Measurements from ENCODE around the gene SUPV3L1. TPM values are rescaled to one million over a fixed set of nuclear protein-coding genes. Genes with fewer than 3 reads are reported as not detected.

Gene SUPV3L1
- total and polyA plus RNA-seq, 2 of the 8 experiments (the other 6 are each of a cell fraction or from before 2014, with no cell fraction given): 34.6 to 45.6 TPM

GRCh38 chr10:69180525-69181204 is 631 bp downstream of the SUPV3L1 start:
- Histone ChIP-seq H2BK120ac (replicated peaks; ENCODE audit: low read depth, low read length) (no peak overlapping the region), H3K4me1 (replicated peaks in 1 of 4; ENCODE audit: control insufficient read depth in 3 of 4, insufficient read depth in 4 of 4, low read length in 3 of 4) (peaks cover 0 to 10% (median 2%) of the 10 kb centered on the region in 4 experiments; a peak in 5 of 7 replicates), H2AK5ac (ENCODE audit: low read depth, low read length) (no peak overlapping the region; the same call in none of the 2 replicates), H3K4me3 (ENCODE audit: extremely low read depth in 1 of 4, insufficient read depth in 2 of 4, low read depth in 3 of 4, low read length in 4 of 4) (peak overlapping the region; percentile 88 to 99 (median 95)), H3K18ac (ENCODE audit: extremely low read depth, low read length) (no peak overlapping the region), H2BK12ac (ENCODE audit: low read depth, low read length) (no peak overlapping the region), H4K5ac (ENCODE audit: insufficient read length, low read depth, low read length) (peak overlapping the region; percentile 23), H3K4ac (replicated peaks; ENCODE audit: insufficient read length, low read depth, low read length) (no peak overlapping the region), H3K4me2 (ENCODE audit: insufficient read depth in 1 of 2, low read depth in 2 of 2, low read length in 2 of 2) (peak overlapping the region; percentile 53 to 84), H4K8ac (ENCODE audit: extremely low read depth, insufficient read depth, low read length) (peak overlapping the region; percentile 99; the same call in 1 of the 2 replicates), H3K27ac (ENCODE audit: low read depth, low read length) (peak overlapping the region; percentile 98), H2AFZ (ENCODE audit: low read length) (no peak overlapping the region), H3K79me2 (ENCODE audit: control insufficient read depth in 1 of 2, insufficient read depth in 2 of 2, low read length in 2 of 2) (peaks cover 21 to 51% of the 10 kb centered on the region in 2 experiments), H3K23ac (ENCODE audit: insufficient read length) (no peak overlapping the region), H3K79me1 (ENCODE audit: low read depth, low read length) (no peaks in the 10 kb centered on the region; the same call in none of the 2 replicates), H2BK20ac (ENCODE audit: low read length) (no peak overlapping the region), H4K91ac (replicated peaks; ENCODE audit: insufficient read length, low read length) (no peak overlapping the region), H4K20me1 (replicated peaks in 1 of 2; ENCODE audit: control insufficient read depth in 1 of 2, insufficient read depth in 2 of 2, low read length in 2 of 2) (peaks cover 4 to 9% of the 10 kb centered on the region in 2 experiments), H3K27me3 (replicated peaks in 1 of 4; ENCODE audit: control insufficient read depth in 3 of 4, extremely low read depth in 1 of 4, insufficient read depth in 3 of 4, low read length in 3 of 4) (no peaks in the 10 kb centered on the region), H3K9me3 (ENCODE audit: insufficient read depth in 2 of 2, low read depth in 1 of 2, low read length in 1 of 2) (no peaks in the 10 kb centered on the region), H3K9ac (replicated peaks in 1 of 4; ENCODE audit: extremely low read depth in 1 of 4, low read depth in 3 of 4, low read length in 3 of 4) (peak overlapping the region; percentile 94 to 96 (median 96)), H3K23me2 (ENCODE audit: low read depth, low read length) (peaks cover 7% of the 10 kb centered on the region), H3K36me3 (ENCODE audit: control insufficient read depth in 2 of 4, insufficient read depth in 4 of 4, low read length in 3 of 4) (peaks cover 0 to 3% (median under 1%) of the 10 kb centered on the region in 4 experiments; a peak in 2 of 8 replicates), H2BK15ac (ENCODE audit: low read length) (no peak overlapping the region), H3K14ac (ENCODE audit: insufficient read length) (no peak overlapping the region), H2BK5ac (ENCODE audit: low read depth, low read length) (peak overlapping the region; percentile 42; the same call in 1 of the 2 replicates), H3K56ac (replicated peaks; ENCODE audit: insufficient read length, low read depth, low read length) (no peak overlapping the region)
- no peak for FAIRE-seq
- TF ChIP-seq CHD1 (IDR thresholded peaks at IDR 0.05; ENCODE audit: low read depth, low read length) (no peak), ASH2L (IDR thresholded peaks at IDR 0.05; ENCODE audit: low read length) (peak; percentile 51), SAP30 (IDR thresholded peaks at IDR 0.05; ENCODE audit: insufficient read depth, insufficient replicate concordance, low read length) (peak; percentile 79), TBP (IDR thresholded peaks at IDR 0.05; ENCODE audit: low read depth, low read length) (no peak), PHF8 (conservative IDR thresholded peaks at IDR 0.05; ENCODE audit: low read depth, low read length) (0 out of 2 replicates have a peak, but pooled peaks have one; percentile 47)
- ChIA-PET POLR2A (ENCODE audit: partially characterized antibody) (interaction anchor here (0.6 to 1.9 kb wide), 19 partner anchors 8 to 188 kb away, joined by 3 to 6 read pairs (median 4); no protein-coding TSS in a partner anchor), CTCF (ENCODE audit: partially characterized antibody) (no interaction called here)
- no peak for DNase-seq (ENCODE audit: low read depth in 1 of 2, low spot score in 2 of 2)
- 13% methylated on average over 23 of the region's 29 CpGs; no CpG with 5 or more reads in 1 of the 2 experiments for WGBS, 2 experiments (ENCODE audit: extremely low coverage in 1 of 2, insufficient coverage in 1 of 2, insufficient read length in 1 of 2, insufficient replicate concordance in 2 of 2, low coverage in 1 of 2, low lambda C conversion rate in 2 of 2, missing lambda C conversion rate in 1 of 2)

Data from H1 (cell line).